Renal cortex interstitium (tissue), 11 donors: ENCODE results near the gene KIT. TPM values are rescaled to one million over a fixed set of nuclear protein-coding genes. Genes with fewer than 3 reads are reported as not detected.

ENCODE experiments used
- DNase-seq, 11 donors: peaks; one replicate each; pipeline ENCODE4 v3.0.0-alpha.2; 2013; ENCODE audit warnings: low read depth in 9 of 11, low spot score in 4 of 11; ENCODE audit errors: extremely low read depth in 1 of 11
- polyA plus RNA-seq, 3 donors: library from polyadenylated mRNA; unstranded; fragments of 120-200 nt; gene quantifications; one replicate each; pipeline ENCODE4 v1.2.1, GENCODE V29; 2013; ENCODE audit not compliant: insufficient read length in 3 of 3

Gene KIT
- polyA plus RNA-seq, 3 donors: 16.9 to 19.4 (median 18.7) TPM

- no peak for DNase-seq
Observed at GRCh38 chr4:54727346-54727745, 69.6 kb downstream of the KIT start.

GRCh38 chr4:54728368-54728767 lies 70.6 kb downstream of the KIT start:
- DNase-seq: no peak

GRCh38 chr4:54729256-54729655 lies 71.5 kb downstream of the KIT start:
- no peak for DNase-seq

GRCh38 chr4:54730581-54730980 lies 72.8 kb downstream of the KIT start:
- no peak for DNase-seq

- DNase-seq: no peak
Observed at GRCh38 chr4:54731552-54731951, 73.8 kb downstream of the KIT start.

GRCh38 chr4:54731976-54732375 lies 74.2 kb downstream of the KIT start:
- no peak for DNase-seq

GRCh38 chr4:54737421-54737820 lies 79.7 kb downstream of the KIT start:
- no peak for DNase-seq

GRCh38 chr4:54741202-54741601 lies 83.4 kb downstream of the KIT start:
- no peak for DNase-seq

- DNase-seq: no peak
Observed at GRCh38 chr4:54742636-54743399, 85.1 kb downstream of the KIT start.

GRCh38 chr4:54743562-54743961 lies 85.8 kb downstream of the KIT start:
- DNase-seq: no peak

GRCh38 chr4:54744487-54744886 lies 86.7 kb downstream of the KIT start:
- no peak for DNase-seq

- no peak for DNase-seq
Observed at GRCh38 chr4:54745031-54745770, 87.4 kb downstream of the KIT start.

GRCh38 chr4:54746218-54746617 lies 88.5 kb downstream of the KIT start:
- DNase-seq: no peak

- DNase-seq: no peak
Observed at GRCh38 chr4:54750341-54750740, 92.6 kb downstream of the KIT start.

GRCh38 chr4:54754394-54754793 lies 96.6 kb downstream of the KIT start:
- DNase-seq: no peak

GRCh38 chr4:54764476-54764875 lies 106.7 kb downstream of the KIT start:
- no peak for DNase-seq

- DNase-seq: no peak
Observed at GRCh38 chr4:54767376-54767775, 109.6 kb downstream of the KIT start.

- no peak for DNase-seq
Observed at GRCh38 chr4:54773022-54773421, 115.3 kb downstream of the KIT start.

- no peak for DNase-seq
Observed at GRCh38 chr4:54779036-54779435, 121.3 kb downstream of the KIT start.

- no peak for DNase-seq
Observed at GRCh38 chr4:54779476-54780148, 121.9 kb downstream of the KIT start.
